ENCODE data around the gene TOMM5.

TOMM5 gene

DNA sequence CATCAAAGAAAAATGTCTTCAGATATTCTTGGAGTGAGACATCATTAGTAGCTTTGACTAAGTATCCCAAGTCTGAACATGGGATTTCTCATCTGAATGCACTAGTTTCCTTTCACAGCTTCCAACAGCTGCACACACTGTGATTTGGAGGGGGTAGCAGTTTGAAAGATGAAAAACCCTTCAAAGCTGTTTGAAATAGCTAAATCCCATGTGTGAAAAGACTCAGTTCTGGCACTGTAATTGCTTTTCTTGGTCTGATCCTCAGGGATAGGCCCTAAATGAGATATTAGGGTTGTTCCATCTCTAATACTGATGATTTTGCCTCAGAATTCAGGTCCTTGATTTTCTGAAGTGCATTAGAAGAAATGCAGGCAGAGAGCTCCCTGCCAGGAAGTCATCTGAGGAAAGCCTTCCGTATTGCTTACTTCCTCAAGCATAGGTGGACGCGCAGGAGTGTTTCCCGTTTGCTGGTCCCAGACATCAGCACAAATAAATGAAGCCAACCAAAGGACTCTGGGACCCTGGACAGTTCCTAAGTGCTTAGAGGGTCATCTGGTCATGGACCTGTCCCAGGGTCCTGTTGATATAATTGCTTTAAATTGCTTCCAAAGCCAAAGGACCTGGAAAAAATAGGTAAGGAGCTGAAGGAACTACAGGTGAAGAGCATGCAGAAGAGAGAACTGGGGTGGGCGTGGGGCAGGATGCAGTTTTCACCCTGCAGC lies 32.8 kb upstream of the TOMM5 start:
- H3K9me3 ChIP-seq, result no peaks in the 10 kb centered on the region
- H3K4me3 ChIP-seq (ENCODE audit: low read depth, low read length), result no peak overlapping the region
- no peak for DNase-seq
- no peaks in the 10 kb centered on the region for H3K36me3 ChIP-seq
- peaks cover 15% of the 10 kb centered on the region for H3K4me1 ChIP-seq
- H3K27me3 ChIP-seq, result no peaks in the 10 kb centered on the region
- TF ChIP-seq, protein P1, sequence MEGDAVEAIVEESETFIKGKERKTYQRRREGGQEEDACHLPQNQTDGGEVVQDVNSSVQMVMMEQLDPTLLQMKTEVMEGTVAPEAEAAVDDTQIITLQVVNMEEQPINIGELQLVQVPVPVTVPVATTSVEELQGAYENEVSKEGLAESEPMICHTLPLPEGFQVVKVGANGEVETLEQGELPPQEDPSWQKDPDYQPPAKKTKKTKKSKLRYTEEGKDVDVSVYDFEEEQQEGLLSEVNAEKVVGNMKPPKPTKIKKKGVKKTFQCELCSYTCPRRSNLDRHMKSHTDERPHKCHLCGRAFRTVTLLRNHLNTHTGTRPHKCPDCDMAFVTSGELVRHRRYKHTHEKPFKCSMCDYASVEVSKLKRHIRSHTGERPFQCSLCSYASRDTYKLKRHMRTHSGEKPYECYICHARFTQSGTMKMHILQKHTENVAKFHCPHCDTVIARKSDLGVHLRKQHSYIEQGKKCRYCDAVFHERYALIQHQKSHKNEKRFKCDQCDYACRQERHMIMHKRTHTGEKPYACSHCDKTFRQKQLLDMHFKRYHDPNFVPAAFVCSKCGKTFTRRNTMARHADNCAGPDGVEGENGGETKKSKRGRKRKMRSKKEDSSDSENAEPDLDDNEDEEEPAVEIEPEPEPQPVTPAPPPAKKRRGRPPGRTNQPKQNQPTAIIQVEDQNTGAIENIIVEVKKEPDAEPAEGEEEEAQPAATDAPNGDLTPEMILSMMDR (IDR thresholded peaks at IDR 0.05; ENCODE audit: low read depth, low read length), result no peak

DNA sequence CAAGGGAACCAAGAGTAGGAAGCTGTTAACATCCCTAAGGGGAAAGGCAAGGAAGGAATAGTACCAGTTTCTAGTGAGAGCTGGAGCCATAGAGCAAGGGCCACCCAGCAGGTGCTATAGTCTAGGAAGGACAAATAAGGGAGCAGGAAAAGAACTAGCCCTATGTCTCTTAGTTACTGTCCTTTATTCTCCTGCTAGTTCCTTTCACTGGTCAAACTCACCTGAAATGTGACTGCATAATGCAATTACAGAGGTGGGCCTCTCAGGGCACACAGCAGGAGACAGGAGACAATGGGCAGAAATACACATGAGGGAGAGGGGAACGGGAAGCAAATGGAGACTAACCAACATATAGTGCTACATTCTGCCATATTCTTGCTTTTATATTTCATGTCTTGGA lies 31.7 kb upstream of the TOMM5 start:
- no peak overlapping the region for H3K4me3 ChIP-seq (ENCODE audit: low read depth, low read length)
- H3K36me3 ChIP-seq, result no peaks in the 10 kb centered on the region
- no peaks in the 10 kb centered on the region for H3K27me3 ChIP-seq
- H3K4me1 ChIP-seq, result peaks cover 15% of the 10 kb centered on the region
- H3K9me3 ChIP-seq, result no peaks in the 10 kb centered on the region
- TF ChIP-seq, protein P1 (IDR thresholded peaks at IDR 0.05; ENCODE audit: low read depth, low read length), result no peak
- DNase-seq, result no peak

DNA sequence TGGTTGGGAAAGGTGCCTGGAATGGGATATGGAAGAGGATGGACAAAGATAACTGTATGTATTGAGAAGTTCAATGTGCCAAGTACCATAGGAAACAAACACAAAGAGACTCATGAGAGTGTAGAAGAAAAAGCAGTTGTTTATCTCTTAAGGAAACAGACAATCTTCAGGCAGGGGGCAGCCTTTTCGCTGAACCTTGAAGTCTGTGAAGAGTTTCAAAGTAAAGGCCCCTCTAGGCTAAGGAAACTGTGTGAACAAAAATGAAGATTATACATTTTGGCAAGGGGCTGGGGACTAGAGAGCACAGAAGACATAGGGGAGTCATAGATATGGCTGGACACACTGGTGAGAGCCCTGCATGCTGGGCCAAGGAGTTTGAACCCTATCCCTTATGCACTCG lies 30.9 kb upstream of the TOMM5 start:
- peaks cover 15% of the 10 kb centered on the region for H3K4me1 ChIP-seq
- TF ChIP-seq, protein P1 (IDR thresholded peaks at IDR 0.05; ENCODE audit: low read depth, low read length), result no peak

DNA sequence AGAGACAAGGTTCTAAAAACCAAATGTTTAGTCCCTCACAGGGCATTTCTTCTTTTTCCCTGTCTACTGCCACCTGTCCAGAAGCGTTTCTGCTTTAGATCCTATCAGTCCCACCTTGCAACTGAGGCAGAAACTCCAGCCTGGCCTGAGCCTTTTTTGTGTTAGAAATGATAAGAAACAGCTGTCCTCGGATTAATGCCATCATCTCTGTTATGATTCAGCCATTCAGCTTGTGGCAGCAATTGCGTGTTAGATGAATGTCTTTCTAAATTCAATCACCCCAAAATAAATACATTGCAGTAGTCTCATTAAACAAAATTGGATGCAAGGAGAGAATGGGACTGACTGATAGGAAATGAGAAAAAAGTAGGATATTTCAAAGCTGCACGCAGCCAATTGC lies 30.1 kb upstream of the TOMM5 start:
- TF ChIP-seq, protein P1 (IDR thresholded peaks at IDR 0.05; ENCODE audit: low read depth, low read length), result no peak
- peak; percentile 22 for DNase-seq
- Histone ChIP-seq H3K4me3 (ENCODE audit: low read depth, low read length) (no peak overlapping the region), H3K36me3 (no peaks in the 10 kb centered on the region), H3K27me3 (no peaks in the 10 kb centered on the region), H3K9me3 (no peaks in the 10 kb centered on the region), H3K4me1 (peaks cover 15% of the 10 kb centered on the region)

More for the DNA sequence above, 30.9 kb upstream of the TOMM5 start:
- no peak overlapping the region for H3K4me3 ChIP-seq (ENCODE audit: low read depth, low read length)
- no peaks in the 10 kb centered on the region for H3K36me3 ChIP-seq
- no peaks in the 10 kb centered on the region for H3K9me3 ChIP-seq
- no peaks in the 10 kb centered on the region for H3K27me3 ChIP-seq
- DNase-seq, result no peak

DNA sequence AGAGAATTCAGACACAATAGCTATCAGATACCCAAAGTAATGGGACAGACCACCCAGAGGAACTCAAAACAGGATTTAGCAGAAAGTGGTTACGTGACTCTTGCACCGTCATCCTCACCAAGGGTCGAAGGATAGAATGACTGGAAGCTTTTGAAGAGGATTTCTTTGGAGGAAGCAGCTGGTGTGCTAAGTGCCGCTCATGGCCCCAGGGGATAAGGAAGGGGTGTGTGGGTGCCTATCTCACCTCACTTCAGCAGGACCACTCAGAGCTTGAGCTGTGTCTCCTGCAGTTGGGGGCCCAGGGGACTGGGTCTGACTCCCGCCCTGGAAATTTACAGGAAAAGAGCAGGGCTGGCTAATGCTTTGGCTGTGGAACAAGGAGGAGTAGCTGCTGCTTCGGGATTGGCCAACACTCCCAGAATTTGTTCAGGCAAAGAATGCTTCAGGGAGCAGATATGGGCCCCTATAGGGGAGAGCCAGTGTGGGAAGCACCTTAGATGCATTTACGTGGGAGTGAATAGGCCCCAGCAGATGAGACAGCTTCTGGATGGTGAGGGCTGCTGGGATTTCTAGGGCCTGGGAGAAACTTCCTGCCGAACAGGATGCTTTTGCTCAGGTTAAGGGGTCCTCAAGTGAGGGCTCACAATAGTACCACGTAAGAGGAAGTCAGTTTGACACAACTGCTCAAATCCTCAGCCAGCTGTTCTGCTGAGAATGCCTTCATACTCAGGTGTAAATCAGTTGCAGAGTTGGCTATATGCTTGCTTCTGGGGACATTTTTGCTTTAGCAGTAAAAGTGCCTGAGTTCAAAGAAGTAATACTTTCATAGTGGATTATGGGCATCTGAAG lies 29.1 kb upstream of the TOMM5 start:
- H3K4me3 ChIP-seq (ENCODE audit: low read depth, low read length), result no peak overlapping the region
- no peaks in the 10 kb centered on the region for H3K36me3 ChIP-seq
- TF ChIP-seq, protein P1 (IDR thresholded peaks at IDR 0.05; ENCODE audit: low read depth, low read length), result no peak
- H3K27me3 ChIP-seq, result no peaks in the 10 kb centered on the region
- H3K9me3 ChIP-seq, result no peaks in the 10 kb centered on the region
- H3K4me1 ChIP-seq, result peaks cover 15% of the 10 kb centered on the region
- peak; percentile 13 for DNase-seq

DNA sequence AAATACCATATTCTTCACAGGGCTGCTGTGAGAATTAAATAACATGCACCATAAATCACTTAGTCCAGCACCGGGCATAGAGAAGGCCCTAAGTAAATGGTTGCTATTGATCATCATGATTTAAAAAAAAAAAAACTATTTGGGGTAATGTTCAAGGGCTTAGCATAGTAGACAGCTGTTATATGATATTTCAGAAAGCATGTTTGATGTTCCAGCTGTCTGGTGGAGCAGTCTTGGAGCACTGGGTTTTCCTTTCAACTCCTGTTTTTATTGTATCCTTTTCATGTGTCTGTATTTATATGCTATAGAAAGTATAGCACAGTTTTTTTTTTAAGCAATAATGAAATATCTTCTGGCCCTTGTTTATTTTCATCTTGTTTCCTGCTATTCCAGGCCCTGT lies 28.0 kb upstream of the TOMM5 start:
- DNase-seq, result no peak
- Histone ChIP-seq H3K4me1 (peaks cover 15% of the 10 kb centered on the region), H3K27me3 (no peaks in the 10 kb centered on the region), H3K4me3 (ENCODE audit: low read depth, low read length) (no peak overlapping the region), H3K9me3 (no peaks in the 10 kb centered on the region), H3K36me3 (no peaks in the 10 kb centered on the region)
- TF ChIP-seq, protein P1 (IDR thresholded peaks at IDR 0.05; ENCODE audit: low read depth, low read length), result no peak

Measured in BE2C (cell line).